ENCODE results near the gene CROCC2. TPM values are rescaled to one million over a fixed set of nuclear protein-coding genes. Genes with fewer than 3 reads are reported as not detected.

Gene CROCC2
- total and polyA plus RNA-seq, 2 of the 13 experiments (the other 11 are each of a cell fraction or from before 2014, with no cell fraction given) = not detected

GRCh38 chr2:240956935-240957655 lies 51.0 kb downstream of the CROCC2 start (continued):
- TF ChIP-seq TBX3 (IDR thresholded peaks at IDR 0.05; ENCODE audit: borderline replicate concordance) = no peak
- no peak for TF ChIP-seq MXD4 (CRISPR knock-in tag; IDR thresholded peaks at IDR 0.05)
- TF ChIP-seq ZC3H13 (CRISPR knock-in tag; IDR thresholded peaks at IDR 0.05) = 0 out of 2 replicates have a peak, but pooled peaks have one; percentile 33
- TF ChIP-seq ZC3H4 (CRISPR knock-in tag; IDR thresholded peaks at IDR 0.05; ENCODE audit: borderline replicate concordance) = no peak
- no peak for TF ChIP-seq ZFP82 (CRISPR knock-in tag; IDR thresholded peaks at IDR 0.05; ENCODE audit: borderline replicate concordance)
- TF ChIP-seq DBP (CRISPR knock-in tag; IDR thresholded peaks at IDR 0.05; ENCODE audit: not compliant biosample characterization) = no peak
- TF ChIP-seq, protein P1, sequence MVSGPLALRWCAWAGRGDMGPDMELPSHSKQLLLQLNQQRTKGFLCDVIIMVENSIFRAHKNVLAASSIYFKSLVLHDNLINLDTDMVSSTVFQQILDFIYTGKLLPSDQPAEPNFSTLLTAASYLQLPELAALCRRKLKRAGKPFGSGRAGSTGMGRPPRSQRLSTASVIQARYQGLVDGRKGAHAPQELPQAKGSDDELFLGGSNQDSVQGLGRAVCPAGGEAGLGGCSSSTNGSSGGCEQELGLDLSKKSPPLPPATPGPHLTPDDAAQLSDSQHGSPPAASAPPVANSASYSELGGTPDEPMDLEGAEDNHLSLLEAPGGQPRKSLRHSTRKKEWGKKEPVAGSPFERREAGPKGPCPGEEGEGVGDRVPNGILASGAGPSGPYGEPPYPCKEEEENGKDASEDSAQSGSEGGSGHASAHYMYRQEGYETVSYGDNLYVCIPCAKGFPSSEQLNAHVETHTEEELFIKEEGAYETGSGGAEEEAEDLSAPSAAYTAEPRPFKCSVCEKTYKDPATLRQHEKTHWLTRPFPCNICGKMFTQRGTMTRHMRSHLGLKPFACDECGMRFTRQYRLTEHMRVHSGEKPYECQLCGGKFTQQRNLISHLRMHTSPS (CRISPR knock-in tag; IDR thresholded peaks at IDR 0.05; ENCODE audit: low read depth) = no peak
- no peak for TF ChIP-seq HNRNPLL (IDR thresholded peaks at IDR 0.05; ENCODE audit: low read depth, low read length, poor library complexity, severe bottlenecking)
- TF ChIP-seq KAT2B (IDR thresholded peaks at IDR 0.05; ENCODE audit: borderline replicate concordance, low read depth, low read length) = no peak
- TF ChIP-seq TARDBP (CRISPR knock-in tag; IDR thresholded peaks at IDR 0.05) = peak; percentile 18; the same call in 1 of the 2 replicates
- TF ChIP-seq ELF4 (CRISPR knock-in tag; IDR thresholded peaks at IDR 0.05; ENCODE audit: borderline replicate concordance) = no peak
- TF ChIP-seq ZNF737 (CRISPR knock-in tag; IDR thresholded peaks at IDR 0.05; ENCODE audit: borderline replicate concordance) = no peak
- TF ChIP-seq, protein P2, sequence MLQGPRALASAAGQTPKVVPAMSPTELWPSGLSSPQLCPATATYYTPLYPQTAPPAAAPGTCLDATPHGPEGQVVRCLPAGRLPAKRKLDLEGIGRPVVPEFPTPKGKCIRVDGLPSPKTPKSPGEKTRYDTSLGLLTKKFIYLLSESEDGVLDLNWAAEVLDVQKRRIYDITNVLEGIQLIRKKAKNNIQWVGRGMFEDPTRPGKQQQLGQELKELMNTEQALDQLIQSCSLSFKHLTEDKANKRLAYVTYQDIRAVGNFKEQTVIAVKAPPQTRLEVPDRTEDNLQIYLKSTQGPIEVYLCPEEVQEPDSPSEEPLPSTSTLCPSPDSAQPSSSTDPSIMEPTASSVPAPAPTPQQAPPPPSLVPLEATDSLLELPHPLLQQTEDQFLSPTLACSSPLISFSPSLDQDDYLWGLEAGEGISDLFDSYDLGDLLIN (CRISPR knock-in tag; IDR thresholded peaks at IDR 0.05; ENCODE audit: borderline replicate concordance) = no peak
- TF ChIP-seq CAMTA2 (CRISPR knock-in tag; IDR thresholded peaks at IDR 0.05; ENCODE audit: borderline replicate concordance) = no peak
- TF ChIP-seq EP300 (IDR thresholded peaks at IDR 0.05; ENCODE audit: low read depth in 2 of 2, low read length in 2 of 2) = no peak
- TF ChIP-seq EP300 (CRISPR knock-in tag; IDR thresholded peaks at IDR 0.05; ENCODE audit: borderline replicate concordance) = no peak
- no peak for TF ChIP-seq ZNF878 (CRISPR knock-in tag; IDR thresholded peaks at IDR 0.05)
- TF ChIP-seq KDM2A (CRISPR knock-in tag; IDR thresholded peaks at IDR 0.05; ENCODE audit: borderline replicate concordance, low read depth) = no peak
- no peak for TF ChIP-seq ZNF616 (CRISPR knock-in tag; IDR thresholded peaks at IDR 0.05; ENCODE audit: low read depth)
- no peak for TF ChIP-seq JUNB (CRISPR knock-in tag; IDR thresholded peaks at IDR 0.05; ENCODE audit: borderline replicate concordance)
- no peak for TF ChIP-seq ZBTB34 (CRISPR knock-in tag; IDR thresholded peaks at IDR 0.05)
- 0 out of 2 replicates have a peak, but pooled peaks have one; percentile 32 for TF ChIP-seq PCBP1 (IDR thresholded peaks at IDR 0.05; ENCODE audit: borderline replicate concordance, low read depth, low read length)
- TF ChIP-seq NR2F6 (IDR thresholded peaks at IDR 0.05) = no peak
- TF ChIP-seq NR2F6 (CRISPR knock-in tag; IDR thresholded peaks at IDR 0.05) = no peak

Data from HepG2 (cell line).